OCI-LY3 (cell line): Measurements from ENCODE around the gene C1orf141.

ENCODE experiments used
- H2AFZ ChIP-seq: fragments of 200-600, 300-600 bp; shearing (Covaris generic); 2 replicates; pipeline ENCODE4 v1.6.0; 2014; ENCODE audit warnings: antibody characterized with exemption, low read depth, low read length
- H3K27ac ChIP-seq: fragments of 200-600, 300-600 bp; sonication (generic); 2 replicates; pipeline ENCODE4 v1.5.1; 2014; ENCODE audit warnings: mild to moderate bottlenecking, low read length, moderate library complexity, mixed read lengths
- H3K27me3 ChIP-seq: fragments of 200-600, 300-600 bp; sonication (generic); 2 replicates; pipeline ENCODE4 v1.6.1; 2014; ENCODE audit warnings: low read depth, low read length, mixed read lengths
- H3K36me3 ChIP-seq: fragments of 200-600, 300-600 bp; sonication (generic); replicated peaks from 2 replicates; pipeline ENCODE3; 2014; ENCODE audit warnings: low read depth, low read length, mixed read lengths
- H3K4me1 ChIP-seq: fragments of 300-600, 200-600 bp; sonication (generic); 2 replicates; pipeline ENCODE4 v1.6.1; 2014; ENCODE audit warnings: low read length, mixed read lengths
- H3K4me2 ChIP-seq: fragments of 200-600, 300-600 bp; sonication (generic); 2 replicates; pipeline ENCODE4 v1.6.1; 2014; ENCODE audit warnings: low read length, mixed read lengths
- H3K4me3 ChIP-seq: fragments of 300-600, 200-600 bp; sonication (generic); 2 replicates; pipeline ENCODE4 v1.5.1; 2014; ENCODE audit warnings: antibody characterized with exemption, mild to moderate bottlenecking, low read length, moderate library complexity
- H3K79me2 ChIP-seq: fragments of 300-600, 200-600 bp; shearing (Covaris generic); 2 replicates; pipeline ENCODE4 v1.6.1; 2014; ENCODE audit warnings: mild to moderate bottlenecking, low read length, mixed read lengths
- H3K9ac ChIP-seq: fragments of 300-600, 200-600 bp; shearing (Covaris generic); 2 replicates; pipeline ENCODE4 v1.6.0; 2014; ENCODE audit warnings: mild to moderate bottlenecking, low read length, moderate library complexity
- H3K9me3 ChIP-seq: fragments of 200-600, 300-600 bp; shearing (Covaris generic); 2 replicates; pipeline ENCODE4 v1.6.1; 2014; ENCODE audit warnings: low read length, mixed read lengths; ENCODE audit not compliant: insufficient read depth
- H4K20me1 ChIP-seq: fragments of 200-600, 300-600 bp; sonication (generic); 2 replicates; pipeline ENCODE4 v1.6.1; 2016; ENCODE audit warnings: low read length, mixed read lengths; ENCODE audit not compliant: insufficient read depth
- EZH2phosphoT487 ChIP-seq: fragments of 200-600 bp; shearing (Covaris generic); IDR thresholded peaks from 2 replicates; pipeline ENCODE4 v1.6.1; 2018; ENCODE audit warnings: antibody characterized with exemption, mixed run types, low read depth
- TF ChIP-seq, protein P1 (sequence below): fragments of 200-600, 300-600 bp; sonication (generic); IDR thresholded peaks from 2 replicates; pipeline ENCODE4 v1.5.1; 2014; ENCODE audit warnings: antibody characterized with exemption, low read length, low read depth

Gene C1orf141

DNA sequence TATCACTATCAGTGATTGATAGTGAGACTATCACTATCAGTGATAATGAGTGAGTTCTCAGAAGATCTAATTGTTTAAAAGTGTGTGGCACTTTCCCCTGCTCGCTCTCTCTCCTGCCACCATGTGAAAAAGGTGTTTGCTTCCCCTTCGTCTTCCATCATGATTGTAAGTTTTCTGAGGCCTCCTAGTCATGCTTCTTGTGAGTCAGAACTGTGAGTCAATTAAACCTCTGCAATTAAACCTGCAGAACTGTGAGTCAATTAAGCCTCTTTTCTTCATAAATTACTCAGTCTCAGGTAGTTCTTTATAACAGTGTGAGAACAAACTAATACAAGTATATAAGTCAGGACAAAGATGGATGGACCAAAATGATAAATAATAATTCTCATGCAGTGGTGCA, 24.5 kb upstream of the C1orf141 start:
- Histone ChIP-seq H3K9me3 (no peaks in the 10 kb centered on the region), H3K36me3 (no peaks in the 10 kb centered on the region), H2AFZ (no peak overlapping the region), H3K79me2 (no peaks in the 10 kb centered on the region), H3K9ac (no peak overlapping the region), H3K27ac (no peak overlapping the region), H3K4me1 (peaks cover 2% of the 10 kb centered on the region; the same call in 1 of the 2 replicates), H3K4me3 (no peak overlapping the region), H3K27me3 (no peaks in the 10 kb centered on the region), H3K4me2 (no peak overlapping the region), H4K20me1 (no peaks in the 10 kb centered on the region)
- TF ChIP-seq EZH2phosphoT487: no peak
- TF ChIP-seq, protein P1, sequence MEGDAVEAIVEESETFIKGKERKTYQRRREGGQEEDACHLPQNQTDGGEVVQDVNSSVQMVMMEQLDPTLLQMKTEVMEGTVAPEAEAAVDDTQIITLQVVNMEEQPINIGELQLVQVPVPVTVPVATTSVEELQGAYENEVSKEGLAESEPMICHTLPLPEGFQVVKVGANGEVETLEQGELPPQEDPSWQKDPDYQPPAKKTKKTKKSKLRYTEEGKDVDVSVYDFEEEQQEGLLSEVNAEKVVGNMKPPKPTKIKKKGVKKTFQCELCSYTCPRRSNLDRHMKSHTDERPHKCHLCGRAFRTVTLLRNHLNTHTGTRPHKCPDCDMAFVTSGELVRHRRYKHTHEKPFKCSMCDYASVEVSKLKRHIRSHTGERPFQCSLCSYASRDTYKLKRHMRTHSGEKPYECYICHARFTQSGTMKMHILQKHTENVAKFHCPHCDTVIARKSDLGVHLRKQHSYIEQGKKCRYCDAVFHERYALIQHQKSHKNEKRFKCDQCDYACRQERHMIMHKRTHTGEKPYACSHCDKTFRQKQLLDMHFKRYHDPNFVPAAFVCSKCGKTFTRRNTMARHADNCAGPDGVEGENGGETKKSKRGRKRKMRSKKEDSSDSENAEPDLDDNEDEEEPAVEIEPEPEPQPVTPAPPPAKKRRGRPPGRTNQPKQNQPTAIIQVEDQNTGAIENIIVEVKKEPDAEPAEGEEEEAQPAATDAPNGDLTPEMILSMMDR: no peak

GRCh38 chr1:67158401-67158800, 23.6 kb upstream of the C1orf141 start:
- H3K27me3 ChIP-seq: no peaks in the 10 kb centered on the region

DNA sequence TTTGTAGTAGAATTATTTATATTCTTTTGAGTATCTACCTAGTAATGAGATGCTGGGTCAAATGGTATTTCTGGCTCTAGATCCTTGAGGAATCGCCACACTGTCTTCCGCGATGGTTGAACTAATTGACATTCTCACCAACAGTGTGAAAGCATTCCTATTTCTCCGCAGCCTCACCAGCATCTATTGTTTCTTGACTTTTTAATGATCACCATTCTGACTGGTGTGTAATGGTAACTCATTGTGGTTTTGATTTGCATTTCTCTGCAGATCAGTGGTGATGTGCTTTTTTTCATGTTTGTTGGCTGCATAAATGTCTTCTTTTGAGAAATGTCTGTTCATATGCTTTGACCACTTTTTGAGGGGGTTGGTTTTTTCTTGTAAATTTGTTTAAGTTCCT, 16.2 kb upstream of the C1orf141 start:
- Histone ChIP-seq H3K27ac (no peak overlapping the region), H3K9me3 (no peaks in the 10 kb centered on the region), H3K27me3 (peaks cover 14% of the 10 kb centered on the region), H3K4me2 (no peak overlapping the region), H3K79me2 (no peaks in the 10 kb centered on the region), H3K36me3 (no peaks in the 10 kb centered on the region), H3K4me3 (no peak overlapping the region), H2AFZ (no peak overlapping the region), H4K20me1 (no peaks in the 10 kb centered on the region), H3K4me1 (peaks cover 10% of the 10 kb centered on the region), H3K9ac (no peak overlapping the region)
- TF ChIP-seq, protein P1: no peak

More at GRCh38 chr1:67158401-67158800, 23.6 kb upstream of the C1orf141 start:
- no peak overlapping the region for H2AFZ ChIP-seq
- no peak overlapping the region for H3K9ac ChIP-seq
- no peaks in the 10 kb centered on the region for H3K79me2 ChIP-seq
- H3K9me3 ChIP-seq: no peaks in the 10 kb centered on the region
- H3K4me1 ChIP-seq: peaks cover 2% of the 10 kb centered on the region; the same call in 1 of the 2 replicates
- H3K4me2 ChIP-seq: no peak overlapping the region
- H3K4me3 ChIP-seq: no peak overlapping the region
- TF ChIP-seq, protein P1: no peak
- no peak for TF ChIP-seq EZH2phosphoT487
- no peaks in the 10 kb centered on the region for H4K20me1 ChIP-seq
- no peaks in the 10 kb centered on the region for H3K36me3 ChIP-seq
- H3K27ac ChIP-seq: no peak overlapping the region

- Histone ChIP-seq H3K27me3 (peaks cover 14% of the 10 kb centered on the region), H3K4me1 (peaks cover 12% of the 10 kb centered on the region), H3K27ac (no peak overlapping the region), H2AFZ (peak overlapping the region; percentile 63; the same call in 1 of the 2 replicates), H3K79me2 (no peaks in the 10 kb centered on the region), H3K36me3 (no peaks in the 10 kb centered on the region), H4K20me1 (no peaks in the 10 kb centered on the region), H3K4me3 (peak overlapping the region; percentile 30; the same call in 1 of the 2 replicates), H3K9ac (no peak overlapping the region), H3K9me3 (no peaks in the 10 kb centered on the region), H3K4me2 (peak overlapping the region; percentile 71)
- TF ChIP-seq EZH2phosphoT487: no peak
- TF ChIP-seq, protein P1: peak; percentile 80
Measured at GRCh38 chr1:67149179-67149770, 14.5 kb upstream of the C1orf141 start.
